ENCODE measurements around the gene RIN3.
A peak's percentile ranks its signal among the peaks of the same experiment; 100 is the strongest.

The RIN3 gene

DNA sequence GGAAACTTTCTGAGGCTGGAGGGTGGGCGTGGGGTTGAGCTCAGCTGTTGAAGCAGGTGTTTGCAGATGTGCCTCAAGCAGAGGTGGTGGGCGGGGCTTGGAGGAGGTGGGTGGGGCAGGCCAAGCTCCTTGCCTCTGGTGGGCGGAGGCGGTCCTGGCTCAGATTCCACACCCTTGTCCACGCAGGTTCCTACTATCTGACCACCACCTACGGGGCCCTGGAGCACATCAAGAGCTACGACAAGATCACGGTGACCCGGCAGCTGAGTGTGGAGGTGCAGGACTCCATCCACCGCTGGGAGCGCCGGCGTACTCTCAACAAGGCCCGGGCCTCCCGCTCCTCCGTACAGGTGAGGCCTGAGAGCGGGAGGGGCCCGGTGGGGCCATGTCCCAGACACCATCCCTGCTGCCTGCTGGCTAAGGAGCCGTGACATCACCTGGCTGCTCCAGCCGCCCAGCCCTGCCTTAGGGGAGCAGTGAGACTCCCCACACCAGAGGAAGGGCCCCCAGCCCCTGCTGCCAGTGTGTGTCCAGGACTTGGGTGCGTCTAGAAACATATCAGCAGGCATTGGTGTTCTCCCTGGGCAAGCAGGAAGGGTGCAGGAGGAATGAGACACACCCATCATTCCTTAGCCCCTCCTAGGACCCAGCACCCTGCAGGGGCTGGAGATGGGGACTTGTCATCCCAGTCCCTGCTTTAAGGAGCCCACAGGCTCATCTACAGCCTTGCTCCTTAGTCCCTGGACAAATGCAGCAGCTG, 171.4 kb downstream of the RIN3 start:
- no peak for DNase-seq (ENCODE audit: extremely low read depth in 1 of 2, low read depth in 1 of 2)

DNA sequence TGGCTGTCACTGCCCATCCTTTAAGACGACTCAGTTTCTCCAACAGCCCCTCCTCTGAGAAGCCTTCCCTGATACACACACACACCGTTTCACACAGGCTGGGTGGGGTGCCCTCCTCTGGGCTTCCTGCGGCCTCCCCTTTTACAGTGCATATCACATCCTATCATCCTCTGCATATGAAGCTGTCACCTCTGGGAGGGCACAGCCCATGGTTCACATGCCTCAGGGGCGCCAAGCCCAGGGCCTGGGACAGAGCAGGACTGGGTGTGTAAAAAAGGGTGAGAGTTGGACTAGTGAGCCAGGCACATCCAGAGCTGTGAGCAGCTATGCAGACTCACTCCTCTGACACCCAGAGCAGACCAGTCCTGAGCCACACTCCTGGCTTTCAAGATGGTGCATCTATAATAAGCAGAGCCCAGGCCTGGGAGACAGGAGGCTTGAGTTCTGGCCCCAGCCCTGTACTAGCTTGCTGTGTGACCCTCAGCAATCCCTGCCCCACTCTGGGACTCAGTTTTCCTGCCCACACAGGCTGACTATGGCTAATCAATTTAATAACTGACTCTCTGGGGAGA, 172.3 kb downstream of the RIN3 start:
- no peak for DNase-seq (ENCODE audit: extremely low read depth in 1 of 2, low read depth in 1 of 2)

DNA sequence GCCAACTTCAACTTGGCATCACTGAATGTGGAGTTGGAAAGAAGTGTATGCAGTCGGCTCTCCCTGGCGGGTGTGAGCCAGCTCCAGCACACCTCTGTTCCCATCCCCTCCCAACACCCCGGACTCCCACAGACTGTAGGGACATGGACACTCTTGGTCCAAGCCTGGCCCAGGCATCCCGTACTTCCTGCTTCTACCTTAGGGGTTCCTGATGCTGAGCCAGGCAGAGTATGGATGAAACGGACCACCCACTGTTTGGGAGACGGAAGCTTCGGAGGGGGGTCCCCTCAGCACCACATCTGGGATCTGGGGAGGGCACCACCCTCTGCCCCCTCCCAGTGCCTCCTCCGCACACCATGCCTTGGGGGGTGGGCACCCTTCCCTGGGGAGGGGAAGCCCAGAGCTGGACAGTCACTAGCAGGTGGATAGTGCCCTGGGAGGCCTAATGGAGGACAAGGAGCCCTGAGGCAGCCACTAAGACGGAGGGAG, 172.9 kb downstream of the RIN3 start:
- no peak for DNase-seq (ENCODE audit: extremely low read depth in 1 of 2, low read depth in 1 of 2)

DNA sequence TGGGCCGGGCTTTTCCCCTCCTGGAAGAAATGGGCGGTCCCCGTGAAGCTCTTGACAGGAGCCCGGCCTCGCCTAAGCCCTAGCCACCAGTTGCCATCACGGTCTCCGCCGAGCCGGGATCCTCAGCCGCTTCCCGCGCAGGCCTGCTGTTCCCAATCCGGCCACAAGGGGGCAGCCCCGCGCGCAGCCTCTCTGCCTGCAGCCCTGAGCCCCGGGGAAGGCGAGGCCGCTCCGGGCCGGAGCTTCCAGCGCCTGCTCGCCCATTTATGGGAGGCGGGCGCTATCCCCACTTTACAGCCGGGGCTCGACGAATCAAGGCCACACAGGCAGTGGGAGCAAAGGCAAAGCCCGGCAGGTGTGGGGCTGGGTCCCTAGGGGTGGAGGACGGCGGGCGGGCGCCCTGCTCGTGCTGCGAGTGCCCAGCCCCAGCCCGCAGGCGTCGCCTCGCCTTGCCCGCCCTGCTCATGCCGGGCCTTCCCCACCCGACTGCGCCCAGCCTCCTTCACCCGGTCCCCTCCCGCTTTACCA, 173.4 kb downstream of the RIN3 start:
- peak in 1 of 2 donors; percentile 34 for DNase-seq (ENCODE audit: extremely low read depth in 1 of 2, low read depth in 1 of 2)

DNA sequence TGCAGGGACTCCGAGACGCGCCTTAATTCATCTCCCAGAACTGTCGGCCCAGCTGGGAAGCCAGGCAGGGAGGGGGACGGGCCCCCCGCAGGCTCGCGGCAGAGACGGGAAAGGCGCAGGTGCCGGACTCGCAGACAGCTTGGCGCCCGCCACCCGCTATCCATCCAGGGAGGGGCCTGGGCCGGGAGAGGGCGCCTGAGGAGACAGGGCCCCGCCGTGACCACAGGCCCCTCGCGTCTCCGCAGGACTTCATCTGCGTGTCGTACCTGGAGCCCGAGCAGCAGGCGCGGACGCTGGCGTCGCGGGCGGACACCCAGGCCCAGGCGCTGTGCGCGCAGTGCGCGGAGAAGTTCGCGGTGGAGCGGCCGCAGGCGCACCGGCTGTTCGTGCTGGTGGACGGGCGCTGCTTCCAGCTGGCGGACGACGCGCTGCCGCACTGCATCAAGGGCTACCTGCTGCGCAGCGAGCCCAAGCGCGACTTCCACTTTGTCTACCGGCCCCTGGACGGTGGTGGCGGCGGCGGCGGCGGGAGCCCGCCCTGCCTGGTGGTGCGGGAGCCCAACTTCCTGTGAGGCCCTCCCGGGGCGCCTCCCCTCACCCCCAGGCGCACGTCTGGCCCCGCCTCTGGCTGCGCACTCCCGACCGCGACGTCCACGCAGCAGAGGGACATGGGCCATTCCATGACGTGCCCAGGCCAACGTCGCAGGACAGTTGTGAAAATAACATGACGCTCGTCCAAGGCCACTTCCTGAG, 174.3 kb downstream of the RIN3 start:
- DNase-seq (ENCODE audit: extremely low read depth in 1 of 2, low read depth in 1 of 2): no peak

DNA sequence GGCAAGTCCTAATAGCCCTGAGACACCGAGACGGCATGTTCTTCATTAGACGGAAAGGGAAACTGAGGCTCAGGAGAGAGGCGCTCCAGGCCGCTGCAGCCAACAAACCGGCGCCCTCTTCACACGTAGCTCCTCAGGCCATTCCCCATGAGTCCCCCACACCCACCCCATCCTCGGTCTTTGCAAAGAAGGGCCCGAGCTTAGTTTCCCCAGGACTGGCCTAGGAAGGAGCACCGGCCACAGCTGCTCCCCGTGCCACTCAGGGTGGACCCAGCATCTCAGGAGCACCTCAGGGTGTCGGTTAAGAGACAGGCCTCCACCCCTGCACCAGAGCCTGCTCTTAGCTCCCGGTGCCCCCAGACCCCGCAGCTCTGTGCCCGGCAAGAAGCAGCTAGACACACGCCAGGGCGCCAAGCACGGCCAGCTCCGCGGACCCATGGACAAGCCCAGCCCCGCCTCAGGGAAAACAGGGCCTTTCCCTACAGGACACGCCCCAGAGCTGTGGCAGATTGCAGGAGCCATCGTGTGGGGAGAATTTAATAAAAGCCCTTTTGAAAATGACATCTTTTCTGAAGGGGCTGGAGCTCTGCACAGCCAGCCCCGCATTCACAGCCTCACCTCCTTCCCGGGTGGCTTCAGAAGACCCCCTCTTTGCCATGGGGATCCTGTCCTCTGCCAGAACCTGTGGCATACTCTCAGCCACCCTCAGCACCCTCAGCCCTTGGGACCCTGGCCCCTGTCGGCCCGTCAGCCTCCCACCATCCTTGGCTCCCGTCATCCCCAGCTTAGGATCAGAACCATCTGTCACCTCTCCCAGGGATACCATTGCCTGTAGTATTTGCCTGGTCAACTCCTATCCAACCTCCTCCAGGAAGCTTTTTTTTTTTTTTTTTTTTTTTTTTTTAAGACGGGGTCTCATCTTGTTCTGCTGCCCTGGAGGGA, 175.1 kb downstream of the RIN3 start:
- DNase-seq (ENCODE audit: extremely low read depth in 1 of 2, low read depth in 1 of 2): no peak

DNA sequence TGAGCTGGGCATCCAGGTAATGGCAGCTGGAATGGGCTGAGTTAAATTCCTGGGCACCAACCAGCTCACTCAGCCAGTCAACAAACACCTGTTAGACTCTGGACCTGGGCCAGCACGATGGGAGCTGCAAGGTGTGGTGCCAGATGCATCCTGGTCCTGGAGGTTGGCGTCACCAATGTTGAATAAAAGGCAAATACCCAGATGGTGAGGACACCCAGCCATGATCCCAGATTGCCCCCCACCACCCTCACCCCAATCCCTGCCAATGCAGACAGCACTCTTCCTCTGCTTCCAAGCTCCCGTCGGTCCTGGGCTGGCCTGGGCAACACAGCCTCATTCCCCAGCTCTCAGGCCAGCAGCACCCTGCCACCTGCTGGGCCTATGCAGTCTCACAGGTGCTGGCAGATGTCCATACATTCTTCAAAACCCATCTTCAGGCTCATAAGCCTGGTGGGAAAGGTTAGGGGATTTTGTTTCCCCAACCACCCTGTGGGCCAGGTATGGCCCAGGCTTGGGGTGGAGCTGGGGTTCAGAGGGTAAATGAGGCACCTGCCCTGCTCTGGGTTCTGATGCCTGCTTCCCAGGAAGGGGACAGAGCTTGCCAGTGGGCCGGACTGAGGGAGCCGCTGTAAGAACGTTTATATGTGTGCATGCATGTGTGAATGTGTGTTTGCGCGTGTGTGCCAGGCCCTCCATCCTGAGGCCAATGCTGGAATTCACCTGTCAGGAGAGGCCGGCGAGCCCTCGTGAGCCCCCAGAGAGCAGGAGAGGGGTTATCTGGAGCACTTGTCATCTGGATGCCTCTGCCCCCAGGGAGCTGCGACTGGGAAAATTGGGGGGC, 176.8 kb downstream of the RIN3 start:
- no peak for DNase-seq (ENCODE audit: extremely low read depth in 1 of 2, low read depth in 1 of 2)

DNA sequence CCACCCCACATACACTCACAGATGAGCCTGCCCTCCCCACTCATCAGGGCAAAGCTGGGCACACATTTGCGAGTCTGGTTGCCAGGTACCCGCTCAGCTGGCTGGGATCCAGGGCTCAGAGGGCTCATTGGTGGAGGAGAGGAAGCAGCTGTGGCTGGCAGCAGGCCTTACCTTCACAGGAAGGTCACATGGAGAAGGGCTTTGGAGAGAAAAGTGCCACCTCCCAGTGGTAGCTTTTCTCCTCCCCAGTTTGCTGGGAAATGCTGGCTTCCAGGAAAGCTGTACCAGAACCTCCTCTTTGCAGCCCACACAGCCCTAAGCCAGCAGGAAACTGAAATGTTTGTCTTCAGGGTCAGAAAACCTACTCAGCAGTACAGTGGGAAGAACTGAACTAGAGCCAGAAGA, 179.2 kb downstream of the RIN3 start:
- DNase-seq (ENCODE audit: extremely low read depth in 1 of 2, low read depth in 1 of 2): peak in 1 of 2 donors; percentile 25

DNA sequence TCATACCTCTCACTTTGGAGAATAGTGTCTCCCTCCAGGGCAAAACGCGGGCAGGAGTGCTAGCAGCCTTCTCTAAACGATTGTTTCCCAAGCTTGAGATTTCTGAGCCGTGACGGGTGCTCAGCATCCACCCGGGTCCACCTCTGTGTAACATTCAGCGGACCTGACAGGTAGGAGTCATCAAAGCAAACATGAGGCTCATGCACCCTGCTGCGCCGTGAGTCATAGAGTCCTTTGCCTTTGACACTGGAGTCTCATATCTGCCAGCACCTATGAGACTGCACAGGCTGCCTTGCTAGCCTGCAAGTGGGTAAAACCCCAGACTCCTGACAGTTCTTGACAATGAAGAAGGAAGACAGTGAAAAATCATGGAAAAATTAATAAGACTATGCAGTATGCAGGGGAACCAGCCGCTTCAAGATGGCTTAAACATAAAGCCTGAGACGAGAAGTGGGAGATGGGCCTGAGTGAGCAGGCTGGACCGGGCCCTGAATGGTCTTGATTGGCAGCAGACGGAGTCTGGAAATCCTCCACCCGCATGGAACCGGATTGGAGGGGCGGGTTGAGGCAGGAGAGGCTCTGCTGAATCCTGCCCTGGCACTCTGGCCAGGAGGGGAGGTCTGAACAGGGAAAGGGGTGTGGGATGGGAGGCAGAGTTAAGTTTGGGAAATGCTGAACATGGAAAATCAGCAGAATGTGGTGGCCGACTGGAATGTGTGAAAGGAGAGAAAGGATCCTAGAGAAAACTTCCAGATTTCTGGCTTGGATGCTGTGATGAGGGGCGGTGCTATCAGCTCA, 180.6 kb downstream of the RIN3 start:
- DNase-seq (ENCODE audit: extremely low read depth in 1 of 2, low read depth in 1 of 2): no peak

DNA sequence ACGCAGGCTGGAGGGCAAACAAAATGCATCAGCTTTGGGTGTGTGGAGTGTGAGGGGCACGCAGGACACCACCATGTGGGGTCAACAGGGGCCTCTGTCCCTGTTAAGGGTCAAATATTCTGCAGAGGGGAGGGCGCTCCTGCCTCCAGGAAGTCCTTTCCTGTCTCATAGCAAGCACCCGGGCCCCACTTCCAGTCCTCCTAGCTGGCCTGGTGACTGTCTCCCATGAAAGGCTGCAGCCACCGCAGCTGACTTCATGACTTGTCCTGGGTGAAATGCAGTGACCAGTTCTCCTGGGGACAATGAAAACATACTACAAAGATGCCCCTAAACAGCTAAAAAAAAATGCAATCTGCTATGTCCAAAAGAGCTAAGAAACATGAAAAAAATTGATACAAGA, 181.2 kb downstream of the RIN3 start:
- DNase-seq (ENCODE audit: extremely low read depth in 1 of 2, low read depth in 1 of 2): no peak

DNA sequence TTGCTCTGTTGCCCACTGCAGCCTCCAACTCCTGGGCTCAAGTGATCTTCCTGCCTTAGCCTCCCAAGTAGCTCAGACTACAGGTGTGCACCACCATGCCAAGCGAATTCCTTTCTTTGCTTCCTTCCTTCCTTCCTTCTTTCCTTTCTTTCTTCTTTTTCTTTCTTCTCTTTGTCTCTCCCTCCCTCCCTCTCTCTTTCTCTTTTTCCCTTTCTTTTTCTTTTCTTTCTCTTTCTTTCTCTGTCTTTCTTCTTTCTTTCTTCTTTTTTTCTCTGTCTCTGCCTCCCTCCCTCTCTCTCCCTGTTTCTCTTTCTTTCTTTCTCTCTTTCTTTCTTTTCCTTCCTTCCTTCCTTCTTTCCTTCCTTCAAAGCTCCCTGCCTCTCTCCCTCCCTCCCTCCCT, 182.0 kb downstream of the RIN3 start:
- DNase-seq (ENCODE audit: extremely low read depth in 1 of 2, low read depth in 1 of 2): no peak

DNA sequence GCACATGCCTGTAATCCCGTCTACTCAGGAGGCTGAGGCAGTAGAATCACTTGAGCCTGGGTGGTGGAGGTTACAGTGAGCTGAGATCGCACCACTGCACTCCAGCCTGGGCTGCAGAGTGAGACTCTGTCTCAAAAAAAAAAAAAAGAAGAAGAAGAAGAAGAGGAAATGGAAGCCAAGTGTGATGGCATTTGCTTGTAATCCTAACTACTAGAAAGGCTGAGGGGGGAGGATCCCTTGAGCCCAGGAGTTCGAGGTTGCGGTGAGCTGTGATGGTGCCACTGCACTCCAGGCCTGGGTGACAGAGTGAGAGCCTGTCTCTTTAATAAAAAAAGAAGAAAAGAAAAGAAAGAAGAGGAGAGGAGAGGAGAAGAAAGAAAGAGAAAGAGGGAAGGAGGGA, 182.8 kb downstream of the RIN3 start:
- DNase-seq (ENCODE audit: extremely low read depth in 1 of 2, low read depth in 1 of 2): no peak

DNA sequence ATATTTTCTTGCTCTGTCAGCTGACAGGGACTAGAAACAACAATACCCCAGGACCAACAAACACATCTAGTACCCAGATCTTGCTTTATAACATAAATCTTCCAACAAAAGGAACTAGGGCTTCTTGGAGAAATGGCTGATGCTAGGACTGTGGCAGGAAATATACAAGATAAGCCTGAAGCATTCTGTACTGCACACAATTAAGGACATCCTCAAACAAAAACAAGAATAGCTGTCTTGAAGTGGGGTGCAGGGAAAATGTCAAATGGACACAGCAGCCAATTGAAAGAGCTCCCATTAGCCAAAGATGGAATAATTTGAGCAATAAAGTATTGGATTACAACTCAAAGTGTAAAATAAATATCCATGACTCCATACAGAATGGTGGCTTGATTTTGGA, 184.8 kb downstream of the RIN3 start:
- no peak for DNase-seq (ENCODE audit: extremely low read depth in 1 of 2, low read depth in 1 of 2)

DNA sequence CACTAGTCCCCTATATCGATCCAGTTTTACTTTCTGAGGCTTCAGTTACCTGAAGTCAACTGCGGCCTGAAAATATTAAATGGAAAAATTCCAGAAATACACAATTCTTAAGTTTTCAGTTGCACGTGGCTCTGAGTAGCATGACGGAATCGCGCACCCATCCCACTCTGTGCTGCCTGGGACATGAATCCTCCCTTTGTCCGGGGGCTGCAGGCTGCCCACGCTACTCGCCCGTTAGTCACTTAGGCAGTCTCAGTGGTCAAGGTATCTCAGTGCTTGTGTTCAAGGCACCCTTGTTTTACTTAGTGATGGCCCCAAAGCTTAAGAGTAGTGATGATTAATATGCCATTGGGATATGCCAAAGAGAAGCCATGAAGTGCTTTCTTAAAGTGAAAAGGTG, 188.2 kb downstream of the RIN3 start:
- DNase-seq (ENCODE audit: extremely low read depth in 1 of 2, low read depth in 1 of 2): no peak

DNA sequence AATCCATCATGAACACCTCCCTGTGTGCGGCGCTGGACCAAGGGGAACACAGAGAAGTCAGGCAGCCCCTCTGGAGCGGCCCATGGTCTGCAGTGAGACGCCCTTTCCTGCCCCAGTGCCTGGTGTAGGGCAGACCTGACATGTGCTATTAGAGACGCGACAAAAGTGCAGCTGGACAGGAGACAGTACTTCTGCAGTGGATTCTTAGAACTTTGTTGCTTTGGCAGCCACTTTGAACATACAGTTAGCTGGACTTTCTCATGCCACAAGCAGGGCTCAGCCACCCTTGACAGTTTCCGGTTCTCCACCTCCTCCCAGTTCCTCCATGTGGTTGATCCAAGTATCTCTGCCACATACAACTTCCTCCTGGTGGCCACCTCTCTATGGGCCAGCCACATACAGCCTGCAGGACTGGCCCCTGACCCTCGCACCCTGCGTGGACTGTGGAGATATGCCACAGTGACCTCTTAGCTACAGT, 188.9 kb downstream of the RIN3 start:
- DNase-seq (ENCODE audit: extremely low read depth in 1 of 2, low read depth in 1 of 2): no peak

DNA sequence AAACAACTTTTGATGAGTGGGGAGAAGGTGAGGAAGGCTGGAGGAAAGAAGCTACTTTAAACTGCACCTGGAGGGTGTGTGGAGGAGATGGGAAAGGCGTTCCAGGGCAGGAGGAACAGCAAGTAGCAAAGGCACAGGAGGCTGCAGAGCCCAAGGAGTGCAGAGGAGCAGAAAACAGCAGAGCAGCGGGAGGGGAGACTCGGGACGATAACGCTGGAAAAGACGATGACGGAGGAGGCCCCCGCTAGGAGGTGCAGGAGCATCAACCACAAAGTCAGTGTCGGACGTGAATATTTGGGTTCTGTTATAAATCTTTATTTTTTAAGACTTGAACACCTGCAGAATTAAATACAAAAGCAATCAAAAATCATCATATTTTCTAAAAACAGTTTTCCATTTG, 189.9 kb downstream of the RIN3 start:
- DNase-seq (ENCODE audit: extremely low read depth in 1 of 2, low read depth in 1 of 2): no peak

DNA sequence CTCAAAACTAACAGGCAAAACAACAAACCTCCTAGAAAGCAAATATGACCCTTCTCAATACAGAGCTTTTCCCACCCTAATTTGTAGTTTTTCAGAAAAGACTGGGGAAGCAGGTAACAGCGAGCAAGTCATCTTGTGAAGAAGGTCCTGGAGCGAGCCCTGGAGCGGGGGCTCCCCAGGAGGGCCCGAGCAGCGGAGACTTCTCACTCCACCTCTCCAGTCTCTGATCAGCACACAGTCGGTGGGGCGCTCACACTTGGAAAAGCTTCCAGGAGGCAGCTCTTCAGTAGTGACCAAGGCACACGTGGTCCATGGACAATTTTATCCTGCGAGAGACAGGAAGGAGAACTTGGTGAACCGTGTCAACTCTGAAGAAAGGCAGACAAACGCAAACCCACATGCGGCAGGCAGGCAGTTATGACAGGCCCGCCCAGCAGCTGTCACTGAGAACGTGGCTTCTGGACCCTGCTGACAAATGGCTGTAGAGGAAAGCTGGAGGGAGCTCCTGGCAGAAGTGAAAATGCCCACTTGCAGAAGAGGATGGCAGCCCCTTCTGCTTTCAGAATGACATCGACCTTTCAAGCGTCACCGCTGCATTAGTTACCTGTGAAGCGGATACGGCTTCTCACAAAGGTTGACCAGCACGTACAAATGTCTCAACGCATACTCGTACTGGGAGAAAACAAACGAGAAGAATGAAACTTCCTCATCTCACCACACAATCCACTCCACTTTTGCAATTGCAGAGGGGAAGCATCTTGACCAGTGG, 190.6 kb downstream of the RIN3 start:
- no peak for DNase-seq (ENCODE audit: extremely low read depth in 1 of 2, low read depth in 1 of 2)

DNA sequence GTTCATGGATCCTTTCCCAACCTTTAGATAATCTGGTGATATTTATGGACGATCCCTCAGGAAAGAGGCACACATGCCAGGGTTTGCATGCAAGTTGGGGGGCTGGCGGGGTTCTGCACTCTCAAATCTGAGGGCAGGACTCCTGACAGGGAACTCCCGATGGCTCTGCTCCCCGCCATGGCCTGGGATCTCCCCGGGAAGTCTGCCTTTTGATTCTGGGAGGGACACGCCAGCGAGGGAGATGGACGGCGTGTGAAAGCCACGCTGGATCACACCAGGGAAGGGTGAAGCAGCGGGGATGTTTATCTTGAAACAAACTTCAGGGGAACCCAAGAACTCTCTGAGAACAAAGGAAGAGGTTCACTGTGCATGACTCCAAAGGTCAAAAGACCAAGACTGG, 191.2 kb downstream of the RIN3 start:
- DNase-seq (ENCODE audit: extremely low read depth in 1 of 2, low read depth in 1 of 2): no peak

Data from activated CD8-positive, alpha-beta memory T cell treated with anti-CD3 and anti-CD28 coated beads for 1 hour (primary cell).